Transverse colon (tissue), 4 donors: ENCODE results near the gene ANKRD1. TPM values are rescaled to one million over a fixed set of nuclear protein-coding genes. Genes with fewer than 3 reads are reported as not detected.

Experiments used
- DNase-seq: peaks from one replicate; pipeline ENCODE4 v3.0.0-alpha.2; 2019
- H3K27ac ChIP-seq, 4 donors: fragments of 200-600 bp; sonication (generic); 2 replicates each; pipeline ENCODE4 v1.5.1; 2016 to 2018; ENCODE audit warnings: inconsistent platforms in 4 of 4
- H3K27me3 ChIP-seq: fragments of 200-600 bp; sonication (generic); 2 replicates; pipeline ENCODE4 v1.5.1; 2017; ENCODE audit warnings: inconsistent platforms
- H3K36me3 ChIP-seq, 4 donors: fragments of 200-600 bp; sonication (generic); 2 replicates each; pipeline ENCODE4 v1.5.1; 2017 to 2019; ENCODE audit warnings: inconsistent platforms in 4 of 4
- H3K4me1 ChIP-seq, 4 donors: fragments of 200-600 bp; sonication (generic); 2 replicates each; pipeline ENCODE4 v1.5.1; 2017 to 2020; ENCODE audit warnings: inconsistent platforms in 4 of 4
- H3K4me3 ChIP-seq, 4 donors: fragments of 200-600 bp; sonication (generic); 1 replicate in 1 of 4; 2 replicates in 3 of 4; pipeline versions ENCODE4 v1.5.1 to v1.6.1; 2017 to 2019; ENCODE audit warnings: inconsistent platforms in 4 of 4
- H3K9me3 ChIP-seq, 2 donors: fragments of 200-600 bp; sonication (generic); 2 replicates each; pipeline ENCODE4 v1.5.1; 2017 to 2019; ENCODE audit warnings: inconsistent platforms in 2 of 2
- EP300 ChIP-seq: sonication (generic); formaldehyde crosslinking; IDR thresholded peaks from one replicate; pipeline ENCODE4 v1.6.1; 2017; ENCODE audit warnings: antibody characterized with exemption, low read depth
- POLR2A ChIP-seq: fragments of 450-650 bp; IDR thresholded peaks from one replicate; pipeline ENCODE4 v1.6.1; 2016; ENCODE audit warnings: antibody characterized with exemption, mild to moderate bottlenecking, moderate library complexity
- POLR2AphosphoS5 ChIP-seq, 3 donors: sonication (generic); formaldehyde crosslinking; IDR thresholded peaks; one replicate each; pipeline ENCODE4 v1.6.1; 2016; ENCODE audit warnings: antibody characterized with exemption in 3 of 3
- WGBS, 2 donors: methylation state at CpG; one replicate each; pipeline ENCODE4 v1.1.5; 2018; ENCODE audit warnings: low coverage in 1 of 2; 5-methylcytosine and 5-hydroxymethylcytosine counted together
- in situ Hi-C, 4 donors: fragments of 200-750 bp; cut with MboI; loops; one replicate each; pipeline versions ENCODE4 v1.15.0 to v1.15.1; 2017; ENCODE audit warnings: low sequenced_read_pairs in 3 of 4, low pct_ligation_motif_present in 1 of 4, low pct_unique_long_range_greater_than_20kb in 1 of 4
- intact Hi-C: fragments of 100-400 bp; cut with DNase I; formaldehyde crosslinking; loops from one replicate; pipeline ENCODE4 v1.15.1; 2023; ENCODE audit warnings: low total_unique reads
- total RNA-seq, 4 donors: library from RNA; depleted of rRNA; stranded (reverse); fragments of >200 nt; gene quantifications; one replicate each; pipeline ENCODE4 v1.1.0, GENCODE V29; 2016
- TF ChIP-seq, protein P1 (sequence below), 5 experiments: fragments of 200-600 bp in 3 of 5; fragments of 450-650 bp in 2 of 5; sonication (generic) in 3 of 5; IDR thresholded peaks; 1 replicate in 2 of 5; 2 replicates in 3 of 5; pipeline ENCODE4 v1.5.1; 2016 to 2017; ENCODE audit warnings: antibody characterized with exemption in 5 of 5, inconsistent platforms in 3 of 5, mild to moderate bottlenecking in 2 of 5, moderate library complexity in 1 of 5

Gene ANKRD1
- not detected for total RNA-seq

DNA sequence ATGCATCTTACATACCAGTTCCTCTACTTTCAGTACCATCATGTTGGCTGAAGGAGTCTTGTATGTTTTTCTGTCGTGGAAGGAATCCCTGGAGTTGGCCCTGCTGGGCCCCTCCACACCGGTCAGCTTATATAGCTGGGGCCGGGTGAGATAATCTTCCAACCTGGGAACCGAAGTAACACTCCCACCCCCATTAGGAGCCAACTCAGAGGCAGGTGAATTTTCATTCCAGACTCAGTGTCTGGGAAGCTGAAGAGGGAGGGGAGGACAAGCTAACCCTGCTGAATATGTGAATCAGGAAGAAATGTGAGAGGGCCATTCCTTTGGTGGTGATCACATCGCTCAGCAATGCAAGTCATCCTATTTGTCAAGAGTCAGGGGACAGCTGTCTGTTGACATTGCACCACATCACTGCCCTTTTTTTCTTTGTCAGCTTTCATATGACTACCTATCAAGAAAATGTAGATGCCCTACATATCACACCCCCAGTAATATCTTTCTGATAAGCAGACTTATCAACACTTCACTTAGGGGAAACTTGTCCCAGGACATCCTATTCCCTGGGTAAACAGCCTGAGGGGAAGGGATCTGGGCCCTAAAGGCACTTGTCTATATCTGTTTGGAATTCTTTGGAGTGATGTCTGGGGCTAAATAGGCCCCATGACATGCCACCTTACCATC, at the start of gene ANKRD1:
Gene ANKRD1, minus strand, starts transcription at position 102 of the 681 bp plus-strand sequence. Its CDS starts 60 bp downstream, at position 42.
- in situ Hi-C loops = loop anchor here in 1 of 4 donors (25.0 kb wide), 1 partner anchor 316 kb away; no protein-coding TSS in a partner anchor
- WGBS, 2 donors = 60 to 62% methylated on average over 1 to 5 of the region's 5 CpGs
- H3K4me3 ChIP-seq = no peak within 1 kb of the TSS
- no peaks in the 10 kb centered on the region for H3K9me3 ChIP-seq
- no peak for TF ChIP-seq EP300
- no peak for TF ChIP-seq POLR2AphosphoS5 (IDR thresholded peaks at IDR 0.05)
- TF ChIP-seq, protein P1, sequence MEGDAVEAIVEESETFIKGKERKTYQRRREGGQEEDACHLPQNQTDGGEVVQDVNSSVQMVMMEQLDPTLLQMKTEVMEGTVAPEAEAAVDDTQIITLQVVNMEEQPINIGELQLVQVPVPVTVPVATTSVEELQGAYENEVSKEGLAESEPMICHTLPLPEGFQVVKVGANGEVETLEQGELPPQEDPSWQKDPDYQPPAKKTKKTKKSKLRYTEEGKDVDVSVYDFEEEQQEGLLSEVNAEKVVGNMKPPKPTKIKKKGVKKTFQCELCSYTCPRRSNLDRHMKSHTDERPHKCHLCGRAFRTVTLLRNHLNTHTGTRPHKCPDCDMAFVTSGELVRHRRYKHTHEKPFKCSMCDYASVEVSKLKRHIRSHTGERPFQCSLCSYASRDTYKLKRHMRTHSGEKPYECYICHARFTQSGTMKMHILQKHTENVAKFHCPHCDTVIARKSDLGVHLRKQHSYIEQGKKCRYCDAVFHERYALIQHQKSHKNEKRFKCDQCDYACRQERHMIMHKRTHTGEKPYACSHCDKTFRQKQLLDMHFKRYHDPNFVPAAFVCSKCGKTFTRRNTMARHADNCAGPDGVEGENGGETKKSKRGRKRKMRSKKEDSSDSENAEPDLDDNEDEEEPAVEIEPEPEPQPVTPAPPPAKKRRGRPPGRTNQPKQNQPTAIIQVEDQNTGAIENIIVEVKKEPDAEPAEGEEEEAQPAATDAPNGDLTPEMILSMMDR (IDR thresholded peaks at IDR 0.05) = no peak
- TF ChIP-seq POLR2A = no peak
- intact Hi-C loops = no loop called here
- peaks cover 4% of the 10 kb centered on the region for H3K27me3 ChIP-seq
- no peak within 1 kb of the TSS for H3K27ac ChIP-seq
- no peak for DNase-seq
- no peaks in the 10 kb centered on the region for H3K36me3 ChIP-seq
- no peaks in the 10 kb centered on the region for H3K4me1 ChIP-seq

DNA sequence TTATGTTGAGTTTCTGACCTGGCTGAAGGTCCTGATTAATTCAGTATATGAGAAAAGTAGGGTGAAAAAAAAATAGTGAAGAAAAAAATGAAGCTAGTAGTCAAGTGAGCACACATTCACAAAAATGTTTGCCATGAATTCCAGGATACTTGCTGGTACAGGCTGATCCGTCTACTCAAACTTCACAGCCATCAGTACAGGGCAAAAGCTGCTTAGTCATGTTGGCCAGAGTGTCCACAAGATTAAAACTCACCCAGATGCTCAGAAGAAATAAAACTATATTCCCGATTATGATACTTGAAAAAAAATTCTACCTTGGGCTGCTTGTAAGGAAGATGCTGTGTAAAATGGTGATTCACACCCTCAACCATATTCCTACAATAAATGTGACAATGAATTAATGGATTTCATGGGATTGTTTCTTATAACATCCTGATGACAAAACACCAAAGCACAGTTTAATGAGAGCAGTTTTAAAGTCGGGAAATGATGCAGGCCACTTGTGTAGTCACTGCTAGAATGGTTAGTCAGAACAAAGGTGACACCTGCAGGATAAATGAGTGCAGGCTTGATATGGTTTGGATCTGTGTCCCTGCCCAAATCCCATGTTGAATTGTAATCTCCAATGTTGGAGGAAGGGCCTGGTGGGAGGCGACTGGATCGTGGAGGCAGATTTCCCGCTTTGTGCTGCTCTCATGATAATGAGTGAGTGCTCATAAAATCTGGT, 49.2 kb upstream of the ANKRD1 start:
- H3K27me3 ChIP-seq = no peaks in the 10 kb centered on the region
- DNase-seq = no peak
- in situ Hi-C loops = no loop called here
- no peak for TF ChIP-seq POLR2AphosphoS5 (IDR thresholded peaks at IDR 0.05)
- no peak for TF ChIP-seq POLR2A
- intact Hi-C loops = no loop called here
- no peak overlapping the region for H3K27ac ChIP-seq
- H3K4me3 ChIP-seq = no peak overlapping the region
- 60 to 84% methylated on average over 1 to 6 of the region's 6 CpGs for WGBS, 2 donors
- no peaks in the 10 kb centered on the region for H3K36me3 ChIP-seq
- no peaks in the 10 kb centered on the region for H3K4me1 ChIP-seq
- H3K9me3 ChIP-seq = no peaks in the 10 kb centered on the region

DNA sequence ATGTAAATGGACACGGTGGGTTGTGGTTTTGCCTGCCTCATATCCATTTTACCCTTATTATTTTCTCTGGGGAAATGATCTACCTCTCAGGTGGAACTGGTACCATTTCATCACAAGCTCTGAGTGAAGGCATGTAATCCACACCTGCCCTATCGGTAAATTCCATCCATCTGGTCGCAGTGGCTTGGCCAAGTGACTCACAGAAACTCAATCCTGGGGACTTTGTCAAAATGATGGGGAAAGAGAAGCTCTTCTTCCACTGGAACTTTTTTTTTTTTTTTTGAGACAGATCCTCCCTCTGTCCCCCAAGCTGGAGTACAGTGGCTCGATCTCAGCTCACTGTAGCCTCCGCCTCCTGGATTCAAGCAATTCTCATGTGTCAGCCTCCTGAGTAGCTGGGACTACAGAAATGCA, 48.2 kb upstream of the ANKRD1 start:
- TF ChIP-seq EP300 = no peak
- TF ChIP-seq POLR2A = no peak
- no peak for DNase-seq
- H3K27me3 ChIP-seq = no peaks in the 10 kb centered on the region
- no peaks in the 10 kb centered on the region for H3K36me3 ChIP-seq
- H3K4me3 ChIP-seq = no peak overlapping the region
- H3K4me1 ChIP-seq = no peaks in the 10 kb centered on the region
- in situ Hi-C loops (no loop called here), intact Hi-C loops (no loop called here)
- no peak overlapping the region for H3K27ac ChIP-seq
- H3K9me3 ChIP-seq = no peaks in the 10 kb centered on the region
- WGBS, 2 donors = 39 to 59% methylated on average over 3 to 5 of the region's 5 CpGs

DNA sequence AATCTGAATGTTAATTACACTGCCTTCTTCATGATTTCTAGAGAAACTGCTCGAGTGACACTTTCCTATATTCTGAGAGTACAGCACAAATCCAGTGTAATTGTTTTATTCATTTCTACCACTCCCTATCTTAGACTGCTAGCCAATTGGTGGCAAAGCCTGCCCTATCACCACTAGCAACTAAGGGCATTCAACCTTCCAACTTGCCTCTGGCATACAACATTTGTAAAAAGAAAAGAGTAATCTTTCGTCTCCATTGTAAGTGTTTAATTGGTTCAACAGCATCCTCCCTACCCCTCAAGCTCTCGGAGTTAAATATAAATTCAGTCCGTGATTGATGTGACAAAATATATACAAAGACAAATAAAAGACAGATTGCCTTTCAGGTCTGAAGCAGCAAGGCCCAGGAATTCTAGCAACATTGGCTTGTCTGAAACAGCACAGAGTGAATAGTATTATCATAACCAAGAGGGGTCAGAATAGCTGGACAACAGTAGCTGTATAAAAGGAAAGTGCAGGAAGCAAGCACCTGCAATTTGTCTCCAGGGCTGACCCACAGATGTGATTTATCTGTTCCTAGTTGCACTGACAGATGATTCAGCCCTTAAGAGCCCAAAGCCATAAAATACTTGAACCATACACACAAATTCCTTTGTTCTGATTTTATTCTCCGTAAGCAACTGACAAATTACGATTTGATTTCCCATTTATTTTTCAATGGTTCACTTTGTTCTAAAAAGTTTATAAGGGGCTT, 47.6 kb upstream of the ANKRD1 start:
- H3K9me3 ChIP-seq = no peaks in the 10 kb centered on the region
- no peaks in the 10 kb centered on the region for H3K4me1 ChIP-seq
- H3K36me3 ChIP-seq = no peaks in the 10 kb centered on the region
- no peaks in the 10 kb centered on the region for H3K27me3 ChIP-seq
- TF ChIP-seq POLR2AphosphoS5 (IDR thresholded peaks at IDR 0.05) (peak in 1 of 3 donors; percentile 43), POLR2A (no peak), EP300 (no peak)
- TF ChIP-seq, protein P1 (IDR thresholded peaks at IDR 0.05) = no peak
- in situ Hi-C loops = no loop called here
- H3K27ac ChIP-seq = no peak overlapping the region
- DNase-seq = no peak
- intact Hi-C loops = no loop called here
- H3K4me3 ChIP-seq = no peak overlapping the region
- WGBS, 2 donors = 40 to 43% methylated on average over 5 to 6 of the region's 6 CpGs

DNA sequence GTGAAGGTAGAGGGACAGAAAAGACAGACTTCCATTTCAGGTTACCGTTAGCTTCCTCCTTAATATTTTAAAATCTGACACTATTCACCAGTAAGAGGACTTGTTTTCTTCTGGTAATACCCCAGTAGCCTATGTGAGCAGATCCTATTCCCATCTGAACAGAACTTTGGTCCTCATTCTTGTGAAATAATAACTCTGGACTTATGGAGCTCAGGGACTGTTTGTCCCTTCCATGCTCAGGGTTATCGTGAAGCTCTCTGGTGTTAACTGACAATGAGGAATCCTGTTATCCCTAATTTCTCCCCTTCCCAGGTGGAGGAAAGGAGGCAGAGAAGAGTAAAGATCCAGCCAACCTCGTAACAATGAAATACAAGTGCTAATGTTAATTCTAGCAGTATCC, 47.0 kb upstream of the ANKRD1 start:
- DNase-seq = no peak
- TF ChIP-seq, protein P1 (IDR thresholded peaks at IDR 0.05) = no peak
- TF ChIP-seq POLR2A (no peak), POLR2AphosphoS5 (IDR thresholded peaks at IDR 0.05) (no peak), EP300 (no peak)
- Histone ChIP-seq H3K9me3 (no peaks in the 10 kb centered on the region), H3K4me1 (no peaks in the 10 kb centered on the region), H3K27me3 (no peaks in the 10 kb centered on the region), H3K4me3 (no peak overlapping the region), H3K27ac (no peak overlapping the region), H3K36me3 (no peaks in the 10 kb centered on the region)
- in situ Hi-C loops = no loop called here
- intact Hi-C loops = no loop called here
- 92 to 93% methylated on average over 2 to 3 of the region's 3 CpGs for WGBS, 2 donors
